ENCODE measurements around the gene ADPRM.
"Not testable (repeated sequence)": the region's sequence is repeated elsewhere in the genome, so short reads cannot be mapped to it uniquely, and the experiment has no call there.

The ADPRM gene

DNA sequence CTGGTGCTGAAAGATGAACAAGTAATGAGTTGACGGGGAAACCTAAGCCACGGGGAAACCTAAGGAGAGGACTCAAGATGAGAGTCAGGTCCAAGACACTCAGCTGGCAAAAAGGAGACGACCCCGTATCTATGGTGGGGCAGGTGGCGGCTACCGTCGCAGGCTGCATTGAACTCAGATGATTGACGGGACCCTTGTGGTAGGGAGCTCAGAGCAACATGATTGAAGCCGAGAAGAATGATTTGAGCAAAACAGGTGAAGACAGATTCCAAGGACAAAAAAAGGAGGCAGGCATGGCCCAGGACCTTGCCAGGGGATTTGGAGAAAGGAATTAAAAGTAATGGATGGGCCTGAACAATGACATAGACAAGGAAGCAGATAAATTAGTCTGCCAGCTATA, 32.8 kb upstream of the ADPRM start:
- no peak overlapping the region for H3K4me3 ChIP-seq (ENCODE audit: low read length)
- H3K4me2 ChIP-seq (ENCODE audit: low read length) = no peak overlapping the region
- H3K9ac ChIP-seq (ENCODE audit: low read depth, low read length) = no peak overlapping the region
- H3K36me3 ChIP-seq (ENCODE audit: insufficient read depth, low read length) = no peaks in the 10 kb centered on the region
- H3K4me1 ChIP-seq (ENCODE audit: control insufficient read depth, insufficient read depth, low read length) = peaks cover 10% of the 10 kb centered on the region
- no peaks in the 10 kb centered on the region for H3K9me3 ChIP-seq (replicated peaks; ENCODE audit: low read length)
- no peaks in the 10 kb centered on the region for H3K27me3 ChIP-seq (ENCODE audit: control insufficient read depth, insufficient read depth, low read length)

DNA sequence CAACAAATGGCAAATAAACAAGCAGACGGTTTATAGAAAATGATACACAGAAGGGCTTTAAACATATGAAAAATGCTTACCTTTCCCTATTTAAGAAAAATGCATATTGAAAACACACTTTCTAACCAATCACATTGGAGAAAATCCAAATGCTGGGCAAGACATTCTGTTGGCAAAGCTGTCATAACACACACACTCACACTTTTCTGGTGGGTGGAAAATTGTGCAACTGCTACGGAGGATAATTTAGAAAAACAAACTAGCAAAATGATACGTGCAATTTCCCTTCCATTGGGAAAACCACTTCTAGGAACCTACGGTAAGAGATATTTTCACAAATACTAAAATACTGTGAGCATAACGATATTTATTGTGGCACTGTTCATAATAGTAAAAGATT, 30.5 kb upstream of the ADPRM start:
- Histone ChIP-seq H3K4me3 (ENCODE audit: low read length) (no peak overlapping the region), H3K36me3 (ENCODE audit: insufficient read depth, low read length) (no peaks in the 10 kb centered on the region), H3K9me3 (replicated peaks; ENCODE audit: low read length) (no peaks in the 10 kb centered on the region), H3K27me3 (ENCODE audit: control insufficient read depth, insufficient read depth, low read length) (no peaks in the 10 kb centered on the region), H3K9ac (ENCODE audit: low read depth, low read length) (no peak overlapping the region), H3K4me1 (ENCODE audit: control insufficient read depth, insufficient read depth, low read length) (peaks cover 5% of the 10 kb centered on the region), H3K4me2 (ENCODE audit: low read length) (no peak overlapping the region)

DNA sequence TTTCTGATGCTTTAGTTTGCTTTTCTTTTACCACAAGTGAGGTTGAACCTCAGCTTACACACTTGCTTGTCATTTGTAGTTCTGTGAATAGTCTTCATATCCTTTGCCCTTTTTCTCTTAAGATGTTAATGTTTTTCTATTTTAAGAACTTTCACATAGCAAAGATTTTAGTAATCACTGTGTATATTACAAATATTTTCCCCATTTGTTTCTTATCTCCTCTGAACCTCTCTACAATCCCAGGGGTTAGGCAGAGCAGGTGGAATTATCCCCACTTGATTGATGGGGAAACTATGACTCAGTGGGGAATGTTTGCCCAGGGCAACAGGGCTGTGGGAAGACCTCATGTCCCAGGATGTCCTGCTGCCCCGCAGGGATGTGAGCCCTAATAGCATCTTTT, 28.6 kb upstream of the ADPRM start:
- H3K9ac ChIP-seq (ENCODE audit: low read depth, low read length) = no peak overlapping the region

DNA sequence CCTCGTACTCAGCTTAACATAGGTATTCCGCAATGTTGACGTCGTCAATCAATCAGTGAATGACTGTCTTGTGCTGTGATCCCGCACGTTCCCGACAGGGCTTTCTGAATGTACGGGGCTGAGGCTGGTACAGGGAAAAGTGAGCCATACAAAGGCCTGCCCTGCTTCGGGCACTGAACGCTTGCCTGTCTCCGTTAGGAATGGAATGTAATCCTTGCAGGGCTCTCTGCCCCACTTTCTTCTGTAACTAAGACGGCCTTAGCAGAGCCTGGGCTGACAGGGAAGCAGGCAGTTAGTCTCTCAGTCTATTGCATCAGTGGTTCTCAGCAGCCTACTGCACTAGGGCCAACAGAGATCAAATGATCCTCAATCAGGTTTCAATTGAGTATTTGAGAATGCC, 24.1 kb upstream of the ADPRM start:
- Histone ChIP-seq H3K36me3 (ENCODE audit: insufficient read depth, low read length) (peaks cover 25% of the 10 kb centered on the region), H3K27me3 (ENCODE audit: control insufficient read depth, insufficient read depth, low read length) (no peaks in the 10 kb centered on the region), H3K4me2 (ENCODE audit: low read length) (no peak overlapping the region), H3K4me1 (ENCODE audit: control insufficient read depth, insufficient read depth, low read length) (no peaks in the 10 kb centered on the region), H3K9me3 (replicated peaks; ENCODE audit: low read length) (no peaks in the 10 kb centered on the region), H3K4me3 (ENCODE audit: low read length) (no peak overlapping the region), H3K9ac (ENCODE audit: low read depth, low read length) (no peak overlapping the region)

More for the DNA sequence above, 28.6 kb upstream of the ADPRM start:
- H3K4me1 ChIP-seq (ENCODE audit: control insufficient read depth, insufficient read depth, low read length) = peaks cover 5% of the 10 kb centered on the region
- no peaks in the 10 kb centered on the region for H3K27me3 ChIP-seq (ENCODE audit: control insufficient read depth, insufficient read depth, low read length)
- H3K36me3 ChIP-seq (ENCODE audit: insufficient read depth, low read length) = no peaks in the 10 kb centered on the region
- no peaks in the 10 kb centered on the region for H3K9me3 ChIP-seq (replicated peaks; ENCODE audit: low read length)
- no peak overlapping the region for H3K4me2 ChIP-seq (ENCODE audit: low read length)
- no peak overlapping the region for H3K4me3 ChIP-seq (ENCODE audit: low read length)

DNA sequence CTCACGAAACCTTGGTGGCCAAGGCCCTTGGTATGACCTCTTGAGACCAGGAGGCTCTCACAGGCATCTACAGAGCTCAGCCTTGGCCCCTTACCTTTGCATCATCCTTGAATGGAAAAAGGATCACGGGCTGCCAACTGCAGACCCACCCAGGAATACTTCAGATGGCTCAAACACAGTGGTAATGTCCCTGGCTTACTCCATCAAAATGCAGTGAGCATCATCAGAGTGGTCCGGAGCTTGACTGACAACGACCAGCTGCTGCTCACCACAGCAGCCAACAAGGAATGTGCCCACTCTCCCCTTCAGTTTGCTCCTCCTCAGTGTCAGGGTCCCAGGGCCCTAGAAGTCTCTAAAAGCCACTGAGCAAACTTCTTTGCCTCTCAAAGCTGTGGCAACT, 22.7 kb upstream of the ADPRM start:
- H3K36me3 ChIP-seq (ENCODE audit: insufficient read depth, low read length) = peaks cover 35% of the 10 kb centered on the region
- no peak overlapping the region for H3K4me2 ChIP-seq (ENCODE audit: low read length)
- no peaks in the 10 kb centered on the region for H3K27me3 ChIP-seq (ENCODE audit: control insufficient read depth, insufficient read depth, low read length)
- no peak overlapping the region for H3K4me3 ChIP-seq (ENCODE audit: low read length)
- no peak overlapping the region for H3K9ac ChIP-seq (ENCODE audit: low read depth, low read length)
- no peaks in the 10 kb centered on the region for H3K4me1 ChIP-seq (ENCODE audit: control insufficient read depth, insufficient read depth, low read length)
- H3K9me3 ChIP-seq (replicated peaks; ENCODE audit: low read length) = no peaks in the 10 kb centered on the region

DNA sequence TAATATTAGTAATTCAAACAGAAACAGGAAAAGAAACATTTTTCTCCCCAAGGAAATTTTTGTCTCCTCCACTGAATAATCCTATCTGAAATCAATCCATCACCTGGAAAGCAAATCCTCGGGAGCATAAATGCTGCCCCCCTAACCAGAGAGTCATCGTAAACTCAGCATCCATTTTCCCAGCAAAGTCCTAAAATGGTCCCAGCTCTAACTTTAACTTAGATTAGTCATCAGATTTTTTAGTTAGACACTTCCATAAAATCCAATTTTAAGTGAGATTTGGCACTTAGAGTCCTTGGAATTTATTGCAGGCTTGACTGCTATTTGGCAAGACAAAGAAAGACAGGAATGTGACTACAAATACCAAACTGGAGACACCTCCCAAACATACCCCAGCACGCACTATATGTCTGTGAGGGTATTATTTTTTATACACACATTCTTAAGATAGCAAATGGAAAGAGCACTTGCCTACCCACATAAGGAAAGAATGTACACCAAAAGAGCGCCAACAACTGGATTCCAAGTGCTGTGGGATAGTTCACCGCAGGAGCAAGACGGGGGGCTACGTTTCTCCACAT, 15.4 kb upstream of the ADPRM start:
- H3K27me3 ChIP-seq (ENCODE audit: control insufficient read depth, insufficient read depth, low read length) = no peaks in the 10 kb centered on the region
- H3K9me3 ChIP-seq (replicated peaks; ENCODE audit: low read length) = no peaks in the 10 kb centered on the region
- peaks cover 9% of the 10 kb centered on the region for H3K4me1 ChIP-seq (ENCODE audit: control insufficient read depth, insufficient read depth, low read length)
- H3K9ac ChIP-seq (ENCODE audit: low read depth, low read length) = peak overlapping the region; percentile 10
- no peak overlapping the region for H3K4me3 ChIP-seq (ENCODE audit: low read length)
- H3K36me3 ChIP-seq (ENCODE audit: insufficient read depth, low read length) = peaks cover 70% of the 10 kb centered on the region
- peak overlapping the region; percentile 32 for H3K4me2 ChIP-seq (ENCODE audit: low read length)

DNA sequence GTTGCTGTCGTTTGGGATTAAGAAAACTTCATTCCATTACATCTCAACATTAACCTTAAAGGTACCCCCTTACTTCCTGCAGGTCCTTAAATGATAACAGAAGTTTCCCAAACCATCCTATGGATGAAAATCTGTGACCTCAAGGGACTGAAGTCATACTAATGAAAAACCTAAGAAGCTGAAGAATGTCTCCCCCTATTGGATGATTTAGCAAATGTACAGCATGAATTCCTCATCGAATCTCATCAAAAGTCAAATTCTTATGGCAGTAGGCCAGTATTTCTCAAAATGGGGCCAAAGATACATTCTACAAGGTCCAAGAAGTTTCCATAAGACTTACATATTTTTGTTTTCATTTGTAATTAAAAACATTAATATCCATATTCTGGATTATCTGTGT, 13.5 kb upstream of the ADPRM start:
- H3K9me3 ChIP-seq (replicated peaks; ENCODE audit: low read length) = no peaks in the 10 kb centered on the region
- no peak overlapping the region for H3K4me2 ChIP-seq (ENCODE audit: low read length)
- no peak overlapping the region for H3K9ac ChIP-seq (ENCODE audit: low read depth, low read length)
- no peak overlapping the region for H3K4me3 ChIP-seq (ENCODE audit: low read length)
- H3K27me3 ChIP-seq (ENCODE audit: control insufficient read depth, insufficient read depth, low read length) = no peaks in the 10 kb centered on the region
- H3K36me3 ChIP-seq (ENCODE audit: insufficient read depth, low read length) = peaks cover 67% of the 10 kb centered on the region
- peaks cover 9% of the 10 kb centered on the region for H3K4me1 ChIP-seq (ENCODE audit: control insufficient read depth, insufficient read depth, low read length)

DNA sequence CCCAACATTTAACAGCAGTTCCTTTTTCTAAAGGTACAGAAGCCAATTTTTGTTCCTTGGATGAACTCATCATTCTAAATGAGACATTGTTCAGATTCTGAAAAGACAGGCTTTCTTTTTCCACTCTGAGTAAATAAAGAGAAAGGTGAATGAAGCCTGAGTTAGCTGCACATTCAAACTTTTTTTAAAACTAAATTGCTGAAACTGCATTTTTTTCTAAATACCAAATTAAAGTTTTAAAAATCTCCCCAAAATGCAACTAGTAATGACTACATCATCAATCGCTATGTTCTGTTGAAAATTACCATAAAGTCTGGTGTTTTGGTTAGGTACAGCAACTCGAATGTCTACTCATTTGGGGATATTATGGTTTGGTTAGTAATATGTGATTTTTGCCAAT, 9.9 kb upstream of the ADPRM start:
- Histone ChIP-seq H3K4me2 (ENCODE audit: low read length) (no peak overlapping the region), H3K9me3 (replicated peaks; ENCODE audit: low read length) (no peaks in the 10 kb centered on the region), H3K36me3 (ENCODE audit: insufficient read depth, low read length) (peaks cover 64% of the 10 kb centered on the region), H3K4me3 (ENCODE audit: low read length) (no peak overlapping the region), H3K27me3 (ENCODE audit: control insufficient read depth, insufficient read depth, low read length) (no peaks in the 10 kb centered on the region), H3K9ac (ENCODE audit: low read depth, low read length) (no peak overlapping the region), H3K4me1 (ENCODE audit: control insufficient read depth, insufficient read depth, low read length) (peaks cover 4% of the 10 kb centered on the region)

DNA sequence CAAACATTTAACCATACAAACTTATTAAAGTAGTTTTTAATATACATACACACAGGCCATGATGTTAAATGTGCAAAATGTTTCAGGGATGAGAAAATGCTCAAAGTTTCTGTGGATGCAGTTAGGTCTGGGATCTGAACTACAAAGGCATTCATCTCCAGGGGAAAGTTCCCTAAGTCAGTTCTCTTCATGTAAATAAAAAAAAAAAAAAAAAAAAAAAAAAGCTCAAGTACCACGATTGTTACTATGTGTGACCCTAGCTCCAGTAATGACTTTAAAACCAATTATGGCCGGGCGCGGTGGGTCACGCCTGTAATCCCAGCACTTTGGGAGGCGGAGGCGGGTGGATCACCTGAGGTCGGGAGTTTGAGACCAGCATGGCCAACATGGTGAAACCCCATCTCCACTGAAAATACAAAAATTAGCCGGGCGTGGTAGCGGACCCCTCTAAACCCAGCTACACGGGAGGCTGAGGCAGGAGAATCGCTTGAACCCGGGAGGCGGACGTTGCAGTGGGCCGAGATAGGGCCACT, 1.5 kb upstream of the ADPRM start:
- H3K4me3 ChIP-seq (ENCODE audit: low read length) = peak overlapping the region; percentile 91
- peaks cover 19% of the 10 kb centered on the region for H3K4me1 ChIP-seq (ENCODE audit: control insufficient read depth, insufficient read depth, low read length)
- peak overlapping the region; percentile 96 for H3K4me2 ChIP-seq (ENCODE audit: low read length)
- H3K9ac ChIP-seq (ENCODE audit: low read depth, low read length) = peak overlapping the region; percentile 95
- not testable (repeated sequence) for H3K9me3 ChIP-seq (replicated peaks; ENCODE audit: low read length); H3K27me3 ChIP-seq (ENCODE audit: control insufficient read depth, insufficient read depth, low read length)
- peaks cover 31% of the 10 kb centered on the region for H3K36me3 ChIP-seq (ENCODE audit: insufficient read depth, low read length)

DNA sequence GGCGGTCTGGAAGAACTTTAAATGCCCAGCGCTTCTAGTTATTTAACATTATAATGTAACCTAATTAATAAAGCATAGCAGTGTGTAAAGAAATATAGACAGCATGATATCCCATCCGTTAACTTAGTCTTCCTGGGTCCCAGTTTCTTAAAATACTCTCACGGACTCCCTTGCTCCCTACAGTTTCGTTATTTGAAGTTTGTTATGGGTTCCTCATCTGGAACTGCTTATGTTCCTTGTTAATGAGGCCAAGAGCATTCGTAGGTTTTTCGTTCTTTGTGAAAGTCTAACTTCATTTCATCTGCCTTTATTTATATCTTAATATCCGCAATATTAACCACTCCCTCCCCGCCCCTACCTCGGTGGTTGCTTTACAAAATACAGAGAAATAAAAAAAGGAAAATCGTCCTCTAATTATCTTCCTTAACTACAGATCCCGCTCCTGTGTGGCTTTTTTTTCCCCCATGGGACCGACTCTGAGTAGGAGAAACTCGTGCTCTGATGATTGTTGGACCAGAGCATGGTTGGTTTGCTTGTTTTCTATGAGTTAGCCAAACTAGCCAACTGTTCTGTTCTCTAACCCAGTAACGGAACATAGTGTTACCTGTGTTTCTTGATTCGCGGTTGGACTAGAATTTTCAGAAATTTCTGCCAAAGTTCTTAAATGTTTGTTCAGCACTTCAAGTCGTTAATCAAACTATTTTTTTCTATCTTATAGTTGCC, 863 bp downstream of the ADPRM start:
- Histone ChIP-seq H3K4me3 (ENCODE audit: low read length) (peak overlapping the region; percentile 91), H3K4me1 (ENCODE audit: control insufficient read depth, insufficient read depth, low read length) (peaks cover 28% of the 10 kb centered on the region), H3K9ac (ENCODE audit: low read depth, low read length) (peak overlapping the region; percentile 95), H3K9me3 (replicated peaks; ENCODE audit: low read length) (no peaks in the 10 kb centered on the region), H3K4me2 (ENCODE audit: low read length) (peak overlapping the region; percentile 96), H3K27me3 (ENCODE audit: control insufficient read depth, insufficient read depth, low read length) (no peaks in the 10 kb centered on the region), H3K36me3 (ENCODE audit: insufficient read depth, low read length) (peaks cover 13% of the 10 kb centered on the region)

DNA sequence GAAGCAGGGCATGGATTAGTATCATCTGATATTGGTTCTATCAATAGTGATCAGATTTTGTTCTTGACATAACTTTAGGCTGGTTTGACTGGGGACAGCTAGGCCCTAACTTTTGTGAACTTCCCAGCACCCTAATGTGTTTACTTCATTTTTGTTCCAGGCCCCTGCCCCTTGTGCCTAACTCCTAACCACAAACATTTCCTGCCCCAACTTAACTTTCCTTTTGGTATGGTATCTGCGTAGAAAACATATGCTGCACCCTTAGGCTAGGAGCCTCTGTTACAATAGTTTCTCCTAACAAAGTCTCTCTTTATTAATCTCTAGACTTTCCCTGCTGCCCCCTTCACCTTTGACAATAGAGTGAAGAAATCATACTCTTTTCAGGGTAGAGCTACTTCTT, 2.5 kb downstream of the ADPRM start:
- H3K4me3 ChIP-seq (ENCODE audit: low read length) = no peak overlapping the region
- H3K36me3 ChIP-seq (ENCODE audit: insufficient read depth, low read length) = peaks cover 13% of the 10 kb centered on the region
- H3K4me2 ChIP-seq (ENCODE audit: low read length) = no peak overlapping the region
- H3K9me3 ChIP-seq (replicated peaks; ENCODE audit: low read length) = no peaks in the 10 kb centered on the region
- no peaks in the 10 kb centered on the region for H3K27me3 ChIP-seq (ENCODE audit: control insufficient read depth, insufficient read depth, low read length)
- H3K9ac ChIP-seq (ENCODE audit: low read depth, low read length) = no peak overlapping the region
- H3K4me1 ChIP-seq (ENCODE audit: control insufficient read depth, insufficient read depth, low read length) = peaks cover 28% of the 10 kb centered on the region

DNA sequence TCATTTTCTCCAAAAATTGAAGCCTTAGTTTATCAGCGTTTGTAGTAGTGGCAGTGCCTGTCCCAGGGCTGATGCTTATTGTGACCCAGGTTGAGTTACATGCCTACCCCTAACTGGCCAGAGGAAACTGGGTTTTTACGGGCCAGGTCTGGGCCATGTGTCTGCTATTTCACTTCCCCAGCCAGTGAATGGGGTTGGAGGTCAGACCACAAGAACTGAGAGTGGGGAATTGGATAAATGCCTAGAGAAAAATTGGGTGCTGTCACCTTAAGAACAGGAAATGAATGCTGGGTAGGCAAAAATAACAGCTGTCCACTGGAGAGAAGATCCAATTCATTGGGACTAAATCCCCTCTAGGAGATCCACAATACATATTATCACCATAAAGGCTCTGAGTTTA, 5.2 kb downstream of the ADPRM start:
- peaks cover 32% of the 10 kb centered on the region for H3K36me3 ChIP-seq (ENCODE audit: insufficient read depth, low read length)
- peak overlapping the region; percentile 35 for H3K4me3 ChIP-seq (ENCODE audit: low read length)
- no peaks in the 10 kb centered on the region for H3K27me3 ChIP-seq (ENCODE audit: control insufficient read depth, insufficient read depth, low read length)
- H3K9me3 ChIP-seq (replicated peaks; ENCODE audit: low read length) = no peaks in the 10 kb centered on the region
- H3K4me2 ChIP-seq (ENCODE audit: low read length) = peak overlapping the region; percentile 50
- no peak overlapping the region for H3K9ac ChIP-seq (ENCODE audit: low read depth, low read length)
- peaks cover 16% of the 10 kb centered on the region for H3K4me1 ChIP-seq (ENCODE audit: control insufficient read depth, insufficient read depth, low read length)

Measured in skeletal muscle satellite cell (primary cell).